HEK293 (cell line): ENCODE data around the gene SEC22A.
A peak's percentile ranks its signal among the peaks of the same experiment; 100 is the strongest.

ENCODE experiments used
- CTCF ChIA-PET: fragments of 350-600 bp; formaldehyde crosslinking; extraction: SDS; loops from one replicate; lab custom pipeline; 2021; ENCODE audit warnings: antibody characterized with exemption; lab: Yijun Ruan, JAX
- POLR2A ChIA-PET: fragments of 300-600 bp; formaldehyde crosslinking; extraction: SDS; loops from one replicate; lab custom pipeline; 2020; ENCODE audit warnings: antibody characterized with exemption, inconsistent platforms; lab: Yijun Ruan, JAX
- H3K27ac ChIP-seq: fragments of 200-500 bp; sonication (Bioruptor generic); 2 replicates; pipeline ENCODE4 v1.5.1; 2014; ENCODE audit warnings: low read depth, low read length, control low read depth, inconsistent platforms; ENCODE audit errors: extremely low read depth
- H3K36me3 ChIP-seq, 2 experiments: fragments of 200-500 bp in 1 of 2; sonication (Bioruptor generic) in 1 of 2; 1 replicate in 1 of 2; 2 replicates in 1 of 2; pipeline ENCODE4 v1.5.1; 2014 to 2017; ENCODE audit warnings: inconsistent platforms in 2 of 2, low read length in 2 of 2; ENCODE audit not compliant: control insufficient read depth in 2 of 2, insufficient read depth in 1 of 2
- H3K4me1 ChIP-seq: fragments of 200-500 bp; sonication (Bioruptor generic); 2 replicates; pipeline ENCODE4 v1.5.1; 2014; ENCODE audit warnings: mild to moderate bottlenecking, low read length, inconsistent platforms; ENCODE audit not compliant: control insufficient read depth, insufficient read depth
- H3K4me3 ChIP-seq: 2 replicates; pipeline ENCODE4 v1.5.1; 2011; ENCODE audit warnings: low read depth, mild to moderate bottlenecking, control low read depth, low read length, moderate library complexity
- H3K9me3 ChIP-seq: fragments of 200-500 bp; sonication (Bioruptor generic); 2 replicates; pipeline ENCODE4 v1.5.1; 2014; ENCODE audit warnings: low read depth, low read length, inconsistent platforms; ENCODE audit not compliant: control insufficient read depth, insufficient read depth
- GLIS1 ChIP-seq: fragments of 450-650 bp; formaldehyde crosslinking; IDR thresholded peaks from 2 replicates; pipeline ENCODE4 v1.5.1; 2016; ENCODE audit warnings: missing biosample characterization, missing genetic modification characterization
- TRIM28 ChIP-seq: IDR thresholded peaks from 2 replicates; pipeline ENCODE4 v1.6.1; 2011; ENCODE audit warnings: low read length, control low read depth, borderline replicate concordance
- ZFP41 ChIP-seq: fragments of 450-650 bp; formaldehyde crosslinking; IDR thresholded peaks from 2 replicates; pipeline ENCODE4 v1.5.1; 2016; ENCODE audit warnings: missing biosample characterization, missing genetic modification characterization, borderline replicate concordance
- ZIC2 ChIP-seq: fragments of 450-650 bp; formaldehyde crosslinking; IDR thresholded peaks from 2 replicates; pipeline ENCODE4 v1.5.1; 2016; ENCODE audit warnings: missing biosample characterization, missing genetic modification characterization
- ZNF146 ChIP-seq: fragments of 450-650 bp; formaldehyde crosslinking; IDR thresholded peaks from 2 replicates; pipeline ENCODE4 v1.5.1; 2016; ENCODE audit warnings: missing biosample characterization, missing genetic modification characterization
- ZNF214 ChIP-seq: fragments of 450-650 bp; formaldehyde crosslinking; IDR thresholded peaks from 2 replicates; pipeline ENCODE4 v1.5.1; 2017; ENCODE audit warnings: missing biosample characterization, mild to moderate bottlenecking, missing genetic modification characterization, borderline replicate concordance
- ZNF274 ChIP-seq, 2 experiments: fragments of 200-500 bp in 1 of 2; fragments of 450-650 bp in 1 of 2; sonication (Bioruptor generic) in 1 of 2; formaldehyde crosslinking in 1 of 2; IDR thresholded peaks; 2 replicates each; pipeline versions ENCODE4 v1.5.1 to v1.6.1; 2014 to 2016; ENCODE audit warnings: borderline replicate concordance in 1 of 2, inconsistent platforms in 1 of 2, low read length in 1 of 2, missing biosample characterization in 1 of 2, missing genetic modification characterization in 1 of 2
- ZNF341 ChIP-seq: fragments of 450-650 bp; formaldehyde crosslinking; IDR thresholded peaks from 2 replicates; pipeline ENCODE4; 2016; ENCODE audit warnings: low read depth, missing biosample characterization, missing genetic modification characterization
- ZNF571 ChIP-seq: fragments of 450-650 bp; formaldehyde crosslinking; IDR thresholded peaks from 2 replicates; pipeline ENCODE4 v1.5.0; 2017; ENCODE audit warnings: missing biosample characterization, missing genetic modification characterization
- ZNF623 ChIP-seq: fragments of 450-650 bp; formaldehyde crosslinking; IDR thresholded peaks from 2 replicates; pipeline ENCODE4 v1.5.1; 2016; ENCODE audit warnings: missing biosample characterization, missing genetic modification characterization
- ZNF654 ChIP-seq: fragments of 450-650 bp; formaldehyde crosslinking; IDR thresholded peaks from 2 replicates; pipeline ENCODE4 v1.5.1; 2016; ENCODE audit warnings: low read depth, missing biosample characterization, missing genetic modification characterization
- ZNF660 ChIP-seq: fragments of 450-650 bp; IDR thresholded peaks from 2 replicates; pipeline ENCODE4 v1.5.1; 2018; ENCODE audit warnings: missing biosample characterization, mild to moderate bottlenecking, missing genetic modification characterization
- ZNF768 ChIP-seq: fragments of 450-650 bp; formaldehyde crosslinking; IDR thresholded peaks from 2 replicates; pipeline ENCODE4 v1.5.1; 2018; ENCODE audit warnings: missing biosample characterization, mild to moderate bottlenecking, missing genetic modification characterization
- TF ChIP-seq, protein P1 (sequence below): IDR thresholded peaks from 2 replicates; pipeline ENCODE4 v1.6.1; 2011; ENCODE audit warnings: mild to moderate bottlenecking, low read depth, low read length, borderline replicate concordance
- TF ChIP-seq, protein P2 (sequence below): fragments of 450-650 bp; formaldehyde crosslinking; IDR thresholded peaks from 2 replicates; pipeline ENCODE4 v1.5.1; 2016; ENCODE audit warnings: missing biosample characterization, missing genetic modification characterization
- TF ChIP-seq, protein P3 (sequence below): fragments of 450-650 bp; formaldehyde crosslinking; IDR thresholded peaks from 2 replicates; pipeline ENCODE4 v1.5.1; 2016; ENCODE audit warnings: missing biosample characterization, missing genetic modification characterization
- TF ChIP-seq, protein P4 (sequence below): fragments of 450-650 bp; formaldehyde crosslinking; IDR thresholded peaks from 2 replicates; pipeline ENCODE4 v1.5.1; 2016; ENCODE audit warnings: missing biosample characterization, missing genetic modification characterization
- TF ChIP-seq, protein P5 (sequence below): fragments of 450-650 bp; formaldehyde crosslinking; IDR thresholded peaks from 2 replicates; pipeline ENCODE4 v1.5.1; 2017; ENCODE audit warnings: missing biosample characterization, missing genetic modification characterization
- TF ChIP-seq, protein P6 (sequence below): fragments of 450-650 bp; formaldehyde crosslinking; IDR thresholded peaks from 2 replicates; pipeline ENCODE4 v1.5.1; 2017; ENCODE audit warnings: missing biosample characterization, missing genetic modification characterization
- TF ChIP-seq, protein P7 (sequence below): fragments of 450-650 bp; formaldehyde crosslinking; IDR thresholded peaks from 2 replicates; pipeline ENCODE4 v1.5.1; 2016; ENCODE audit warnings: missing biosample characterization, missing genetic modification characterization

Gene SEC22A

DNA sequence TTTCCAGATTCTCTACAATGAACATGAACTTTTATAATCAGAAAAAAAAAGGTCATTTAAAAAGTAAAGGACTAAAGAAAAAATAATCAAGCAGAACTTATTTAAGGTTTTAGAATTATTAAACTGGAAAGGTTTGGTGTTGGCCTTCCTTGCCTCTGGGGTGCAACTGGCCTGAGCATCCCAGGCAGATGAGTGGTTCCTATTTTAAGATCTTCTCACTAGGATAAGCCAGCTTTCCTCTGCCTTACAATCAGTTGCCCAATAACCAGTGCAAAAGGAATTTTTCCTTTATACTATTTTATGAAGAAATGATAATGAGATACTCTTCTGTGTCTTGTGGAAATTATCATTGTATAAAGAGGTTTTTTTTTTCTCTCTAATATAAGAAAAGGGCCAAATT lies 56.6 kb downstream of the SEC22A start (continued):
- TF ChIP-seq, protein P1, sequence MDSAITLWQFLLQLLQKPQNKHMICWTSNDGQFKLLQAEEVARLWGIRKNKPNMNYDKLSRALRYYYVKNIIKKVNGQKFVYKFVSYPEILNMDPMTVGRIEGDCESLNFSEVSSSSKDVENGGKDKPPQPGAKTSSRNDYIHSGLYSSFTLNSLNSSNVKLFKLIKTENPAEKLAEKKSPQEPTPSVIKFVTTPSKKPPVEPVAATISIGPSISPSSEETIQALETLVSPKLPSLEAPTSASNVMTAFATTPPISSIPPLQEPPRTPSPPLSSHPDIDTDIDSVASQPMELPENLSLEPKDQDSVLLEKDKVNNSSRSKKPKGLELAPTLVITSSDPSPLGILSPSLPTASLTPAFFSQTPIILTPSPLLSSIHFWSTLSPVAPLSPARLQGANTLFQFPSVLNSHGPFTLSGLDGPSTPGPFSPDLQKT, result no peak

DNA sequence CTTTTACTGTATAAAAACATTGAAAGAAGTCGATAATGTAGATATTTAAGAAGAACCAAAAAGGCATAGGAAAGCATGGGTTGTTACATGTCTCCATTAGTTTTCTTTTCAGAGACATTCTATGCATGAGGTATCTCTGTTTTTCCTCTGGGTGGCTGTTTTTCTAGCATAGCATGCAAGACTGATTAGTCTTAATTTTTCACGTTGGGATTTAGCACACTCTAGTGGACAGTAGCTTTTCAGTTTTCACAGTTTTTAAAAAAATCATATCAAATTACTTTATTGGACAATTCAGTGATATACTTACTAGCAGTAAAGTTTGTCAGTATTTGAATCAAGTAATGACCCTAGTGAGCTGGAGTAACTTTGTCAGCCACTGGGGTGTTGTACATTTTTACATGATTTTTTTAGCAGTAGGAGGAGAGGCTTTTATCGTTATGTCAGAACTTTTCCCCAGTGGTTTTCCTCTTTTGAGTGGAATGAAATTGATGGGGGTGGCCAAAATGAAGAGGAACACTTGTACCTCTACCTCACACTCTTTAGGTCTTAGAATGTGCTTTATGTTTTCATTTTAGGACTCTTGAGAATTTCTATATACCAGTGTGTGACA lies 57.2 kb downstream of the SEC22A start:
- Histone ChIP-seq H3K27ac (no peak overlapping the region), H3K9me3 (no peaks in the 10 kb centered on the region), H3K4me1 (peaks cover 2% of the 10 kb centered on the region; the same call in 1 of the 2 replicates), H3K4me3 (no peak overlapping the region), H3K36me3 (peaks cover 0 to 9% of the 10 kb centered on the region in 2 experiments; a peak in 1 of 3 replicates)
- TF ChIP-seq ZNF623 (tag by site-specific recombination) (no peak), TRIM28 (no peak), ZNF146 (tag by site-specific recombination) (no peak), GLIS1 (peak; percentile 21; the same call in 1 of the 2 replicates), ZNF768 (tag by site-specific recombination) (peak; percentile 71), ZNF654 (tag by site-specific recombination) (peak; percentile 69), ZNF274 (IDR thresholded peaks at IDR 0.05; ENCODE audit: low read length) (no peak), ZNF274 (tag by site-specific recombination; IDR thresholded peaks at IDR 0.05; ENCODE audit: borderline replicate concordance) (no peak), ZNF341 (tag by site-specific recombination) (no peak), ZNF214 (tag by site-specific recombination) (no peak), ZIC2 (tag by site-specific recombination) (no peak), ZNF571 (tag by site-specific recombination) (no peak), ZFP41 (tag by site-specific recombination) (no peak), ZNF660 (tag by site-specific recombination) (peak; percentile 34; the same call in 1 of the 2 replicates)
- TF ChIP-seq, protein P2, sequence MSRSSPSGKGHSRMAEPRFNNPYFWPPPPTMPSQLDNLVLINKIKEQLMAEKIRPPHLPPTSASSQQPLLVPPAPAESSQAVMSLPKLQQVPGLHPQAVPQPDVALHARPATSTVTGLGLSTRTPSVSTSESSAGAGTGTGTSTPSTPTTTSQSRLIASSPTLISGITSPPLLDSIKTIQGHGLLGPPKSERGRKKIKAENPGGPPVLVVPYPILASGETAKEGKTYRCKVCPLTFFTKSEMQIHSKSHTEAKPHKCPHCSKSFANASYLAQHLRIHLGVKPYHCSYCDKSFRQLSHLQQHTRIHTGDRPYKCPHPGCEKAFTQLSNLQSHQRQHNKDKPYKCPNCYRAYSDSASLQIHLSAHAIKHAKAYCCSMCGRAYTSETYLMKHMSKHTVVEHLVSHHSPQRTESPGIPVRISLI, result 0 out of 2 replicates have a peak, but pooled peaks have one; percentile 49
- TF ChIP-seq, protein P3, sequence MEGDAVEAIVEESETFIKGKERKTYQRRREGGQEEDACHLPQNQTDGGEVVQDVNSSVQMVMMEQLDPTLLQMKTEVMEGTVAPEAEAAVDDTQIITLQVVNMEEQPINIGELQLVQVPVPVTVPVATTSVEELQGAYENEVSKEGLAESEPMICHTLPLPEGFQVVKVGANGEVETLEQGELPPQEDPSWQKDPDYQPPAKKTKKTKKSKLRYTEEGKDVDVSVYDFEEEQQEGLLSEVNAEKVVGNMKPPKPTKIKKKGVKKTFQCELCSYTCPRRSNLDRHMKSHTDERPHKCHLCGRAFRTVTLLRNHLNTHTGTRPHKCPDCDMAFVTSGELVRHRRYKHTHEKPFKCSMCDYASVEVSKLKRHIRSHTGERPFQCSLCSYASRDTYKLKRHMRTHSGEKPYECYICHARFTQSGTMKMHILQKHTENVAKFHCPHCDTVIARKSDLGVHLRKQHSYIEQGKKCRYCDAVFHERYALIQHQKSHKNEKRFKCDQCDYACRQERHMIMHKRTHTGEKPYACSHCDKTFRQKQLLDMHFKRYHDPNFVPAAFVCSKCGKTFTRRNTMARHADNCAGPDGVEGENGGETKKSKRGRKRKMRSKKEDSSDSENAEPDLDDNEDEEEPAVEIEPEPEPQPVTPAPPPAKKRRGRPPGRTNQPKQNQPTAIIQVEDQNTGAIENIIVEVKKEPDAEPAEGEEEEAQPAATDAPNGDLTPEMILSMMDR (tag by site-specific recombination), result peak; percentile 24; the same call in 1 of the 2 replicates
- TF ChIP-seq, protein P4, sequence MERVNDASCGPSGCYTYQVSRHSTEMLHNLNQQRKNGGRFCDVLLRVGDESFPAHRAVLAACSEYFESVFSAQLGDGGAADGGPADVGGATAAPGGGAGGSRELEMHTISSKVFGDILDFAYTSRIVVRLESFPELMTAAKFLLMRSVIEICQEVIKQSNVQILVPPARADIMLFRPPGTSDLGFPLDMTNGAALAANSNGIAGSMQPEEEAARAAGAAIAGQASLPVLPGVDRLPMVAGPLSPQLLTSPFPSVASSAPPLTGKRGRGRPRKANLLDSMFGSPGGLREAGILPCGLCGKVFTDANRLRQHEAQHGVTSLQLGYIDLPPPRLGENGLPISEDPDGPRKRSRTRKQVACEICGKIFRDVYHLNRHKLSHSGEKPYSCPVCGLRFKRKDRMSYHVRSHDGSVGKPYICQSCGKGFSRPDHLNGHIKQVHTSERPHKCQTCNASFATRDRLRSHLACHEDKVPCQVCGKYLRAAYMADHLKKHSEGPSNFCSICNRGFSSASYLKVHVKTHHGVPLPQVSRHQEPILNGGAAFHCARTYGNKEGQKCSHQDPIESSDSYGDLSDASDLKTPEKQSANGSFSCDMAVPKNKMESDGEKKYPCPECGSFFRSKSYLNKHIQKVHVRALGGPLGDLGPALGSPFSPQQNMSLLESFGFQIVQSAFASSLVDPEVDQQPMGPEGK (tag by site-specific recombination), result no peak
- TF ChIP-seq, protein P5, sequence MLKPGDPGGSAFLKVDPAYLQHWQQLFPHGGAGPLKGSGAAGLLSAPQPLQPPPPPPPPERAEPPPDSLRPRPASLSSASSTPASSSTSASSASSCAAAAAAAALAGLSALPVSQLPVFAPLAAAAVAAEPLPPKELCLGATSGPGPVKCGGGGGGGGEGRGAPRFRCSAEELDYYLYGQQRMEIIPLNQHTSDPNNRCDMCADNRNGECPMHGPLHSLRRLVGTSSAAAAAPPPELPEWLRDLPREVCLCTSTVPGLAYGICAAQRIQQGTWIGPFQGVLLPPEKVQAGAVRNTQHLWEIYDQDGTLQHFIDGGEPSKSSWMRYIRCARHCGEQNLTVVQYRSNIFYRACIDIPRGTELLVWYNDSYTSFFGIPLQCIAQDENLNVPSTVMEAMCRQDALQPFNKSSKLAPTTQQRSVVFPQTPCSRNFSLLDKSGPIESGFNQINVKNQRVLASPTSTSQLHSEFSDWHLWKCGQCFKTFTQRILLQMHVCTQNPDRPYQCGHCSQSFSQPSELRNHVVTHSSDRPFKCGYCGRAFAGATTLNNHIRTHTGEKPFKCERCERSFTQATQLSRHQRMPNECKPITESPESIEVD (tag by site-specific recombination), result peak; percentile 48; the same call in 1 of the 2 replicates
- TF ChIP-seq, protein P6, sequence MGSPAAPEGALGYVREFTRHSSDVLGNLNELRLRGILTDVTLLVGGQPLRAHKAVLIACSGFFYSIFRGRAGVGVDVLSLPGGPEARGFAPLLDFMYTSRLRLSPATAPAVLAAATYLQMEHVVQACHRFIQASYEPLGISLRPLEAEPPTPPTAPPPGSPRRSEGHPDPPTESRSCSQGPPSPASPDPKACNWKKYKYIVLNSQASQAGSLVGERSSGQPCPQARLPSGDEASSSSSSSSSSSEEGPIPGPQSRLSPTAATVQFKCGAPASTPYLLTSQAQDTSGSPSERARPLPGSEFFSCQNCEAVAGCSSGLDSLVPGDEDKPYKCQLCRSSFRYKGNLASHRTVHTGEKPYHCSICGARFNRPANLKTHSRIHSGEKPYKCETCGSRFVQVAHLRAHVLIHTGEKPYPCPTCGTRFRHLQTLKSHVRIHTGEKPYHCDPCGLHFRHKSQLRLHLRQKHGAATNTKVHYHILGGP (tag by site-specific recombination), result no peak
- TF ChIP-seq, protein P7, sequence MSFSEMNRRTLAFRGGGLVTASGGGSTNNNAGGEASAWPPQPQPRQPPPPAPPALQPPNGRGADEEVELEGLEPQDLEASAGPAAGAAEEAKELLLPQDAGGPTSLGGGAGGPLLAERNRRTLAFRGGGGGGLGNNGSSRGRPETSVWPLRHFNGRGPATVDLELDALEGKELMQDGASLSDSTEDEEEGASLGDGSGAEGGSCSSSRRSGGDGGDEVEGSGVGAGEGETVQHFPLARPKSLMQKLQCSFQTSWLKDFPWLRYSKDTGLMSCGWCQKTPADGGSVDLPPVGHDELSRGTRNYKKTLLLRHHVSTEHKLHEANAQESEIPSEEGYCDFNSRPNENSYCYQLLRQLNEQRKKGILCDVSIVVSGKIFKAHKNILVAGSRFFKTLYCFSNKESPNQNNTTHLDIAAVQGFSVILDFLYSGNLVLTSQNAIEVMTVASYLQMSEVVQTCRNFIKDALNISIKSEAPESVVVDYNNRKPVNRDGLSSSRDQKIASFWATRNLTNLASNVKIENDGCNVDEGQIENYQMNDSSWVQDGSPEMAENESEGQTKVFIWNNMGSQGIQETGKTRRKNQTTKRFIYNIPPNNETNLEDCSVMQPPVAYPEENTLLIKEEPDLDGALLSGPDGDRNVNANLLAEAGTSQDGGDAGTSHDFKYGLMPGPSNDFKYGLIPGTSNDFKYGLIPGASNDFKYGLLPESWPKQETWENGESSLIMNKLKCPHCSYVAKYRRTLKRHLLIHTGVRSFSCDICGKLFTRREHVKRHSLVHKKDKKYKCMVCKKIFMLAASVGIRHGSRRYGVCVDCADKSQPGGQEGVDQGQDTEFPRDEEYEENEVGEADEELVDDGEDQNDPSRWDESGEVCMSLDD (tag by site-specific recombination), result no peak
- ChIA-PET POLR2A (no interaction called here), CTCF (interaction anchor here (0.6 to 1.6 kb wide), 6 partner anchors 15 to 851 kb away, joined by 3 to 6 read pairs (median 3); no protein-coding TSS in a partner anchor)
